Measurements from ENCODE around the gene TRIM14. TPM values are rescaled to one million over a fixed set of nuclear protein-coding genes. Genes with fewer than 3 reads are reported as not detected.

TRIM14 gene
- total RNA-seq, 1 donor from 2014 or later = 1.8 TPM

- peaks cover 7% of the 10 kb centered on the region for H3K36me3 ChIP-seq (ENCODE audit: control insufficient read depth, insufficient read depth, low read length)
- DNase-seq (ENCODE audit: low read depth) (no peak), FAIRE-seq (no peak)
- no peaks in the 10 kb centered on the region for H3K27me3 ChIP-seq (ENCODE audit: control insufficient read depth, insufficient read depth, low read length)
- TF ChIP-seq CTCF (IDR thresholded peaks at IDR 0.05; ENCODE audit: insufficient read depth, low read length, severe bottlenecking) = no peak
- H3K4me3 ChIP-seq (ENCODE audit: low read depth, low read length) = no peak overlapping the region
These were observed 34.6 kb downstream of the TRIM14 start for GRCh38 chr9:98084396-98084795.

GRCh38 chr9:98083566-98084183 lies 35.3 kb downstream of the TRIM14 start:
- FAIRE-seq = peak; percentile 43
- peaks cover 7% of the 10 kb centered on the region for H3K36me3 ChIP-seq (ENCODE audit: control insufficient read depth, insufficient read depth, low read length)

GRCh38 chr9:98083061-98083501 lies 35.9 kb downstream of the TRIM14 start:
- FAIRE-seq = no peak
- H3K36me3 ChIP-seq (ENCODE audit: control insufficient read depth, insufficient read depth, low read length) = peaks cover 7% of the 10 kb centered on the region

More at GRCh38 chr9:98083566-98084183, 35.3 kb downstream of the TRIM14 start:
- H3K27me3 ChIP-seq (ENCODE audit: control insufficient read depth, insufficient read depth, low read length) = no peaks in the 10 kb centered on the region
- DNase-seq (ENCODE audit: low read depth) = no peak
- H3K4me3 ChIP-seq (ENCODE audit: low read depth, low read length) = no peak overlapping the region
- no peak for TF ChIP-seq CTCF (IDR thresholded peaks at IDR 0.05; ENCODE audit: insufficient read depth, low read length, severe bottlenecking)

GRCh38 chr9:98081477-98082219 lies 37.4 kb downstream of the TRIM14 start:
- no peak for TF ChIP-seq CTCF (IDR thresholded peaks at IDR 0.05; ENCODE audit: insufficient read depth, low read length, severe bottlenecking)
- no peak overlapping the region for H3K4me3 ChIP-seq (ENCODE audit: low read depth, low read length)
- FAIRE-seq (no peak), DNase-seq (ENCODE audit: low read depth) (peak; percentile 84)
- H3K27me3 ChIP-seq (ENCODE audit: control insufficient read depth, insufficient read depth, low read length) = no peaks in the 10 kb centered on the region
- peaks cover 8% of the 10 kb centered on the region for H3K36me3 ChIP-seq (ENCODE audit: control insufficient read depth, insufficient read depth, low read length)

More at GRCh38 chr9:98083061-98083501, 35.9 kb downstream of the TRIM14 start:
- no peaks in the 10 kb centered on the region for H3K27me3 ChIP-seq (ENCODE audit: control insufficient read depth, insufficient read depth, low read length)
- no peak overlapping the region for H3K4me3 ChIP-seq (ENCODE audit: low read depth, low read length)
- DNase-seq (ENCODE audit: low read depth) = no peak
- no peak for TF ChIP-seq CTCF (IDR thresholded peaks at IDR 0.05; ENCODE audit: insufficient read depth, low read length, severe bottlenecking)

GRCh38 chr9:98080780-98081179 lies 38.2 kb downstream of the TRIM14 start:
- DNase-seq (ENCODE audit: low read depth) = no peak
- Histone ChIP-seq H3K4me3 (ENCODE audit: low read depth, low read length) (no peak overlapping the region), H3K36me3 (ENCODE audit: control insufficient read depth, insufficient read depth, low read length) (peaks cover 8% of the 10 kb centered on the region), H3K27me3 (ENCODE audit: control insufficient read depth, insufficient read depth, low read length) (no peaks in the 10 kb centered on the region)
- TF ChIP-seq CTCF (IDR thresholded peaks at IDR 0.05; ENCODE audit: insufficient read depth, low read length, severe bottlenecking) = no peak
- FAIRE-seq = no peak

All from bronchial epithelial cell (primary cell).